SU-DHL-6 (cell line): ENCODE results near the gene BIK.

Experiments used
- CTCF ChIP-seq: fragments of 200-600 bp; sonication (generic); IDR thresholded peaks from one replicate; pipeline ENCODE4 v1.5.1; 2017; ENCODE audit warnings: antibody characterized with exemption, mild to moderate bottlenecking, low read length, moderate library complexity; ENCODE audit not compliant: insufficient read depth, poor library complexity, severe bottlenecking
- EZH2phosphoT487 ChIP-seq: fragments of 200-600 bp; sonication (generic), shearing (Covaris generic); conservative IDR thresholded peaks from 2 replicates; pipeline ENCODE4 v1.6.1; 2018; ENCODE audit warnings: mild to moderate bottlenecking, antibody characterized with exemption, low read length, moderate library complexity, mixed read lengths

DNA sequence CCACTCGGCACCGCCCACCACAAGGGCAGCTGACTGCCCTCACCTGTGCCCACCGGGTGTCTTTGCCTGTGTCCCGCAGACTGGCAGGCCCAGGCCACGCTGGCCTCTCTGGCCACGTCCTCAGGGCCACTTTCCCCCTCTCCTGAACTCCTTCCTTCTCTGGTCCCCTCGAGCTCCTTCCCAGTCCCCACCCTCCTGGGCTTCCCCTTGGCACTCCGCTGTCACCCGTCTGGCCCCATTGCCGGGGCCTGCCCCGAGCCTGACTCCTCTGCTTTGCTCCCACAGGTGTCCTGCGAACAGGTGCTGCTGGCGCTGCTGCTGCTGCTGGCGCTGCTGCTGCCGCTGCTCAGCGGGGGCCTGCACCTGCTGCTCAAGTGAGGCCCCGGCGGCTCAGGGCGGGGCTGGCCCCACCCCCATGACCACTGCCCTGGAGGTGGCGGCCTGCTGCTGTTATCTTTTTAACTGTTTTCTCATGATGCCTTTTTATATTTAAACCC is 18.4 kb downstream of the BIK start:
- TF ChIP-seq CTCF (no peak), EZH2phosphoT487 (no peak)
